Measurements from ENCODE around the gene DNAH5. TPM values are rescaled to one million over a fixed set of nuclear protein-coding genes. Genes with fewer than 3 reads are reported as not detected.

DNAH5 gene
- total RNA-seq, 1 experiment from 2014 or later: 2.4 TPM

DNA sequence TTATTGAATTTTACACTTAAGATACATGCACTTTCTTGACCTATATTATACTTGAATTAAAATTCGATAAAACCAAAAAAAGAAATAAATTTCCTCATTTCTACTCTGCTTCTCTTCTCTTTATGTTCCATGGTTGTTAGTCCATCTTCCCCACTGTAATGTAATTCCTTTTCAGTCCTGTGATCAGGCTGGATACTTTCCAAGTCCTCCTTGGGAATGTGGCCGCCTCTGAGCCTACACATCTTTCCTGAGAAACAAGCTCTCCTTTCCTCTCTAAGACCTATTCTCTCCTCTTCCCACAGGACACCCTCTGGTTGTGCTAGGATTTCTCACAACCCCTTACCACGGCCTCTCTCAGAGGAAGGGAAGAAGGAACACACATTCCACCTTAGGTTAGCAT, 285.1 kb downstream of the DNAH5 start:
- in situ Hi-C loops (cut with HindIII; ENCODE audit: low sequenced_read_pairs): no loop called here
- DNase-seq (ENCODE audit: low spot score): no peak

DNA sequence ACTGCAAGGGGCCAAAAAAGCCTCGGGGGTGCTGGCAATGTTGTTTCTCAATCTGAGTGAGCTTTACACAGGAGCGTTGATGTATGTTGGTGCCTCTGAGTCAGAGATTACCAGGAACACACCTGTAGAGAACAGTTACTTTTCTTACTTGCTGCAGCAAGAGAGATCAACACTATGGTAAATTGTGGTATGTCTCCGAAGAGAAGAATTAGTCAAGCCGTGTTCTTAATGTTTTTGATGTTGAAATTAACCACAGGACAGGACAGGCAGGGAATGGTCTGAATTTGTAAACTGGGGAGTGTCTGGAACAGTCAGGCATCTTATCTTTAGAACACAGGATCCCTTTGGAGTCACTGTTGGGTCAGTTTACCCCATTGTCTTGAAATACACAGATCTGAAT, 285.7 kb downstream of the DNAH5 start:
- in situ Hi-C loops (cut with HindIII; ENCODE audit: low sequenced_read_pairs): no loop called here
- no peak for DNase-seq (ENCODE audit: low spot score)

DNA sequence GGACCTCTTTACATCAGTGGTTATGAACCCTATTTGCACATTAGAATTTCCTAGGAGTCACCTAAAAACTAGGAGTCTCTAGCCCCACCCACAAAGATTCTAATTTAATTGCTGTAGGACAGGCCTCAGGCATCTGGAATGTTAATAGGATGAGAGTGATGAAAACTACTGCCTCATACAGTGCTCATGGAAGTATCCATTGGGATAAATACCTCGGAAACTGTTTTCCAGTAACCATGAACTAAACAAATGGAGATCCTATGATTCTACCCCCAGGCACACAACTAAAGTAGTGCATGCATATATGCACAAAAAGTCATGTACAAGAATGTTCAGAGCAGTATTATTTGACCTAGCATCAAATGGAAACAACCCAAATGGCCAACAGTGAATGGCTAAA, 286.3 kb downstream of the DNAH5 start:
- DNase-seq (ENCODE audit: low spot score): no peak
- in situ Hi-C loops (cut with HindIII; ENCODE audit: low sequenced_read_pairs): no loop called here

DNA sequence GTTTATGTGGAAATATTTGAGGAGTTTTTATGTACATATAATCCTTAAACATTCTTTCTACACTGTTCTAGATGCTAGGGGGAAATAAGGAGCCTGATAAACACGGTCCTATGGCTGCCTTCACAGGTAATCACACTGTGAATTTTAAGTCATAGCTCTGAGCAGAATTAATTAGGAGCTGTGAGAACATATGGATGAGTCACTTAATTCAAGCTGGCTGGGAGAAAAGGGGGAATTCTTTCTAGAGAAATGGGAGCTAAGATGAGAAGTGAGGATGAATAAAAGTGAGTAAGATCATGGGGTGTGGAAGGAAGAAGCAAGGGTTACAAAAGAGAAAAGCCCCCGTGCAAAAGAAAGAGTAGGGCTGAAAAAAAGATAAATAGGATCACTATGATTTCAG, 290.8 kb downstream of the DNAH5 start:
- in situ Hi-C loops (cut with HindIII; ENCODE audit: low sequenced_read_pairs): no loop called here

DNA sequence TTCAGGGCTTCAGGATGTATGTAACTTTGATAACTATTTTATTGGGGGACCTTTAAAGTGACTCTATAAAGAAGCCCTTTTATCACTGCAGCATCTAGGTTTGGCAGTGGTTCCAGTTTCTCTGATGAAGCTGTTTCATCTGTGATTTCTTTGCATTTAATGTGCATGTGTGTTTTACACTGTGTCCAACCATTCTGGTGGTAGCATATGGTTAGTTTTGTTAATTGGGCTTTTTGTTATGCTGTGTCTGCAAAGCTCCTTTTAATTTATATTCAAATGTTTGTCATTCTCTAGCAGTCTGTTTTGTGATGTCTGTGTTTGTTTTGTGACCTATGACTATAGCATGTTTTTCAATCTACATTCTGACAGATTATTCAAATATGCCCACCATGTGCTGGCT, 294.8 kb downstream of the DNAH5 start:
- no peak for DNase-seq (ENCODE audit: low spot score)
- in situ Hi-C loops (cut with HindIII; ENCODE audit: low sequenced_read_pairs): no loop called here

More for the DNA sequence above, 290.8 kb downstream of the DNAH5 start:
- no peak for DNase-seq (ENCODE audit: low spot score)

DNA sequence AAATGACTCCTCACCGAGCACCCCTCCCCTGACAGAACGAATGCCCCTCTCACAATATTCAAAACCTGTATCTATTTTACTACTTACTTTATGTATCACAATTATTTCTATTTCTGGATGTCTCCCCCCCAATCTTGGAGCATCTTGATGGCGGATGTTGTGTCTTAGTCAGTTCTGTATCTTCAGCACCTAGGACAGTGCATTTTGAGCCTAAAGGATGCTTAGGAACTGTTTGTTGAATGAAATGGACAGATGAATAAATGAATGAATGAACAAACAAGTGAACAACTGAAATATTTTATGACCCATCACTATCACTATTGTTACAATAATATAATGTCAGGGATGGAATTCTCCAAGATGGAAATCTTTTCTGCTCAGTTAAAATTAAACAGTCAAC, 295.7 kb downstream of the DNAH5 start:
- no peak for DNase-seq (ENCODE audit: low spot score)
- in situ Hi-C loops (cut with HindIII; ENCODE audit: low sequenced_read_pairs): no loop called here

DNA sequence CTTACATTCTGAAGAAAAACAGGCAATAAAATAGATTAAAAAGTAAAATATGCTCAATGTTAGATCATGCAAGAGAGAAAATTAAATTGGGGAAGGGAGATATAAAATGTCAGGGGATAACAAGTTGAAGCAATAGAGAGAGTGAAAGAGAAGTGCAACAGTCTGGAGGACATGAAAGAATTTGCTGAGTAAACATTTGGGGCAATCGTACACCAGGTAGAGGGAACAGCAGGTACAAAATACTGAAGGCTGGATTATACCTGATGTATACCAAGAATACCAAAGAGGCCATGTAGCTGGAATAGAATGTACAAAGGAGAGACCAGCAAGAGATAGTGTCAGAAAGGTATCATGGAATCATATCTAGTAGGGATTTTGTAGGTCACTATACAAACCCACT, 300.8 kb downstream of the DNAH5 start:
- in situ Hi-C loops (cut with HindIII; ENCODE audit: low sequenced_read_pairs): no loop called here
- no peak for DNase-seq (ENCODE audit: low spot score)

DNA sequence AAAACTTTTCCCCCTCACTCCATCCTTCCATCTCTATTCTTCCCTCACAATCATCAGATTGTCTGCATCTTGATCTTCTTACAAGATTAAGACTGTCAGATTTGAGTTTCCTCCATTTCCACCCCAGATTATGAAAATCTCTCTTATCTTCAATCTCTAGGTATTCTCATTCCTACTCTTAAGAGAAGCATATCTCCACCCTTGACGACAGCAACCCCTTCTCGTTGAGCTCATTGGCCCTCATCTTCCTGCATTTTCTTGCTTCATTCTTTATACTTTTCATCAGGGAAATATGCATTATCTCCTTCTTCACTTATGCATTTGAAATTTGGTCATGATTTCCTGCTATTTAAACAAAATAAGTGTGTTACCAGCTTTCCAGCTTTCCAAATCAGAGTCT, 301.3 kb downstream of the DNAH5 start:
- DNase-seq (ENCODE audit: low spot score): no peak
- in situ Hi-C loops (cut with HindIII; ENCODE audit: low sequenced_read_pairs): no loop called here

Other genes with a start within 250 kb of the DNAH5 start
- gene TRIO, start 198.7 kb upstream of the DNAH5 start, total RNA-seq (2014; rRNA removed; shearing (Covaris generic)): 42.1 and 50.0 TPM in 2 replicates

All from G401 (cell line).